ENCODE measurements around the gene CIRBP.
A peak's percentile ranks its signal among the peaks of the same experiment; 100 is the strongest.

Gene CIRBP

GRCh38 chr19:1270213-1270853 lies 1.2 kb downstream of the CIRBP start:
- DNase-seq: no peak

- DNase-seq: no peak
Measured at GRCh38 chr19:1270854-1271527, 1.9 kb downstream of the CIRBP start.

- DNase-seq: no peak
Measured at GRCh38 chr19:1271528-1272422, 2.6 kb downstream of the CIRBP start.

- DNase-seq: no peak
Measured at GRCh38 chr19:1272423-1273262, 3.5 kb downstream of the CIRBP start.

- DNase-seq: no peak
Measured at GRCh38 chr19:1273263-1274041, 4.3 kb downstream of the CIRBP start.

GRCh38 chr19:1274081-1274851 lies 5.1 kb downstream of the CIRBP start:
- DNase-seq: no peak

GRCh38 chr19:1274852-1275259 lies 5.7 kb downstream of the CIRBP start:
- no peak for DNase-seq

- peak; percentile 73 for DNase-seq
Measured at GRCh38 chr19:1275260-1275975, 6.3 kb downstream of the CIRBP start, which contains the start of gene FAM174C. Gene FAM174C, plus strand, starts transcription at chr19:1275530. Its CDS starts 20 bp downstream, at chr19:1275550.

- no peak for DNase-seq
Measured at GRCh38 chr19:1275976-1276627, 7.0 kb downstream of the CIRBP start.

GRCh38 chr19:1276628-1277022 lies 7.5 kb downstream of the CIRBP start:
- DNase-seq: no peak

GRCh38 chr19:1277061-1277460 lies 7.9 kb downstream of the CIRBP start:
- no peak for DNase-seq

- no peak for DNase-seq
Measured at GRCh38 chr19:1278074-1278473, 8.9 kb downstream of the CIRBP start.

GRCh38 chr19:1278713-1279660 lies 9.9 kb downstream of the CIRBP start:
- no peak for DNase-seq

GRCh38 chr19:1279782-1280341 lies 10.7 kb downstream of the CIRBP start:
- DNase-seq: peak; percentile 30

- no peak for DNase-seq
Measured at GRCh38 chr19:1280636-1281568, 11.8 kb downstream of the CIRBP start.

GRCh38 chr19:1281569-1282287 lies 12.6 kb downstream of the CIRBP start:
- no peak for DNase-seq

All from NCI-H2029 treated with DMSO at 0.1 percent for 48 hours (cell line).